ENCODE measurements around the gene ZNF366. TPM values are rescaled to one million over a fixed set of nuclear protein-coding genes. Genes with fewer than 3 reads are reported as not detected.
"Not testable (repeated sequence)": the region's sequence is repeated elsewhere in the genome, so short reads cannot be mapped to it uniquely, and the experiment has no call there.

The ZNF366 gene
- total RNA-seq, 1 experiment from 2014 or later = not detected

- CTCF ChIA-PET = interaction anchor here (0.8 to 1.1 kb wide), 3 partner anchors 22 to 41 kb away, joined by 3 to 4 read pairs (median 4); no protein-coding TSS in a partner anchor
- intact Hi-C loops (cut with micrococcal nuclease) = no loop called here
- DNase-seq (ENCODE audit: unreplicated experiment) = no peak
- TF ChIP-seq CTCF (IDR thresholded peaks at IDR 0.05; ENCODE audit: unreplicated experiment) = no peak
- Mint-ChIP-seq H3K27me3 (ENCODE audit: insufficient read depth, unreplicated experiment) (no peaks in the 10 kb centered on the region), H3K36me3 (ENCODE audit: insufficient read depth, unreplicated experiment) (no peaks in the 10 kb centered on the region), H3K4me3 (ENCODE audit: unreplicated experiment) (no peak overlapping the region), H3K9me3 (ENCODE audit: unreplicated experiment) (no peaks in the 10 kb centered on the region), H3K4me1 (ENCODE audit: insufficient read depth, unreplicated experiment) (peaks cover 15% of the 10 kb centered on the region), H3K27ac (ENCODE audit: low read depth, unreplicated experiment) (no peak overlapping the region)
- BruUV-seq (replicated peaks) = no TSS peak
- POLR2A ChIA-PET = interaction anchor here (0.5 to 1.5 kb wide), 6 partner anchors 11 to 158 kb away, joined by 3 to 4 read pairs (median 3); no protein-coding TSS in a partner anchor
Observed at GRCh38 chr5:72407078-72407477, 100.1 kb downstream of the ZNF366 start.

- H3K4me3 Mint-ChIP-seq (ENCODE audit: unreplicated experiment); H3K36me3 Mint-ChIP-seq (ENCODE audit: insufficient read depth, unreplicated experiment); H3K27ac Mint-ChIP-seq (ENCODE audit: low read depth, unreplicated experiment); intact Hi-C loops (cut with micrococcal nuclease); H3K27me3 Mint-ChIP-seq (ENCODE audit: insufficient read depth, unreplicated experiment); DNase-seq (ENCODE audit: unreplicated experiment); H3K9me3 Mint-ChIP-seq (ENCODE audit: unreplicated experiment); BruUV-seq (replicated peaks): not testable (repeated sequence)
- POLR2A ChIA-PET = interaction anchor here (0.7 to 1.8 kb wide), 6 partner anchors 9 to 81 kb away, joined by 3 to 5 read pairs (median 4); no protein-coding TSS in a partner anchor
- peaks cover 13% of the 10 kb centered on the region for H3K4me1 Mint-ChIP-seq (ENCODE audit: insufficient read depth, unreplicated experiment)
- CTCF ChIA-PET = interaction anchor here (1.2 to 4.2 kb wide), 3 partner anchors 13 to 415 kb away, joined by 3 to 19 read pairs (median 4); no protein-coding TSS in a partner anchor
Observed at GRCh38 chr5:72404771-72405170, 102.4 kb downstream of the ZNF366 start.

- H3K4me3 Mint-ChIP-seq (ENCODE audit: unreplicated experiment) = no peak overlapping the region
- peak; percentile 24 for TF ChIP-seq CTCF (IDR thresholded peaks at IDR 0.05; ENCODE audit: unreplicated experiment)
- H3K9me3 Mint-ChIP-seq (ENCODE audit: unreplicated experiment) = peaks cover 12% of the 10 kb centered on the region
- no peaks in the 10 kb centered on the region for H3K27me3 Mint-ChIP-seq (ENCODE audit: insufficient read depth, unreplicated experiment)
- BruUV-seq (replicated peaks) = no TSS peak
- intact Hi-C loops (cut with micrococcal nuclease) = no loop called here
- peak overlapping the region; percentile 82 for H3K27ac Mint-ChIP-seq (ENCODE audit: low read depth, unreplicated experiment)
- DNase-seq (ENCODE audit: unreplicated experiment) = no peak
- CTCF ChIA-PET = interaction anchor here (0.6 to 4.2 kb wide), 23 partner anchors 9 to 438 kb away, joined by 3 to 19 read pairs (median 3); no protein-coding TSS in a partner anchor
- POLR2A ChIA-PET = interaction anchor here (0.6 to 4.8 kb wide), 12 partner anchors 11 to 457 kb away, joined by 3 to 32 read pairs (median 7); no protein-coding TSS in a partner anchor
- no peaks in the 10 kb centered on the region for H3K36me3 Mint-ChIP-seq (ENCODE audit: insufficient read depth, unreplicated experiment)
- peaks cover 13% of the 10 kb centered on the region for H3K4me1 Mint-ChIP-seq (ENCODE audit: insufficient read depth, unreplicated experiment)
Observed at GRCh38 chr5:72402959-72403628, 104.1 kb downstream of the ZNF366 start.

GRCh38 chr5:72402381-72402890 is 104.8 kb downstream of the ZNF366 start:
- intact Hi-C loops (cut with micrococcal nuclease) = no loop called here
- Mint-ChIP-seq H3K27me3 (ENCODE audit: insufficient read depth, unreplicated experiment) (no peaks in the 10 kb centered on the region), H3K27ac (ENCODE audit: low read depth, unreplicated experiment) (peak overlapping the region; percentile 82), H3K4me1 (ENCODE audit: insufficient read depth, unreplicated experiment) (peaks cover 8% of the 10 kb centered on the region), H3K36me3 (ENCODE audit: insufficient read depth, unreplicated experiment) (no peaks in the 10 kb centered on the region), H3K4me3 (ENCODE audit: unreplicated experiment) (no peak overlapping the region), H3K9me3 (ENCODE audit: unreplicated experiment) (peaks cover 12% of the 10 kb centered on the region)
- ChIA-PET POLR2A (interaction anchor here (0.6 to 4.8 kb wide), 17 partner anchors 10 to 416 kb away, joined by 3 to 32 read pairs (median 5); no protein-coding TSS in a partner anchor), CTCF (interaction anchor here (0.7 to 4.2 kb wide), 17 partner anchors 8 to 133 kb away, joined by 3 to 19 read pairs (median 4); no protein-coding TSS in a partner anchor)
- BruUV-seq (replicated peaks) = no TSS peak
- DNase-seq (ENCODE audit: unreplicated experiment) = peak; percentile 20
- TF ChIP-seq CTCF (IDR thresholded peaks at IDR 0.05; ENCODE audit: unreplicated experiment) = no peak
